Measurements from ENCODE around the gene CNTNAP2.

DNA sequence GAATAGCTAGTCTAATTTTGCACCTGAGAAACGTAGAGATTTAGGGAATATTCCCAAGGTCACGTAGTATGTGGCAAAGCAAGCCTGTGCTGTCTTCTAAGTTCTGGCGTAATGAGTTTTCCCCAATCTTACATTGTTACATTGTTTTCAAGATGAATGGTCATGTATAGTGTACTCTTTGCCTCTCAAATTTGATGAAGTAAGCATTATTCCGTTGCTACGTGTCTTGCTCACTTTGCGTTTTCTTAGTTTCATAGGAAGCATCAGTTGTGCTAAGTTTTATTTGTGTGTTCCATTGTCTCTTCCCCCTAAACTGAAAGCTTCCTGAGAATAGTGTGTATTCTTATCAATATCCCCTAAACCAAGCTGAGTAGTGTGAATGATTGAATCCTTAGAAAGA lies 1836.3 kb downstream of the CNTNAP2 start:
- TF ChIP-seq GABPB2 (CRISPR knock-in tag; conservative IDR thresholded peaks at IDR 0.05) (no peak), GATAD2A (IDR thresholded peaks at IDR 0.05) (no peak)
